ENCODE data around the gene PCNP. TPM values are rescaled to one million over a fixed set of nuclear protein-coding genes. Genes with fewer than 3 reads are reported as not detected.

PCNP gene
- total and polyA plus RNA-seq, 9 of the 15 experiments (the other 6 are each of a cell fraction or from before 2014, with no cell fraction given), result 54.3 to 170 (median 150) TPM

DNA sequence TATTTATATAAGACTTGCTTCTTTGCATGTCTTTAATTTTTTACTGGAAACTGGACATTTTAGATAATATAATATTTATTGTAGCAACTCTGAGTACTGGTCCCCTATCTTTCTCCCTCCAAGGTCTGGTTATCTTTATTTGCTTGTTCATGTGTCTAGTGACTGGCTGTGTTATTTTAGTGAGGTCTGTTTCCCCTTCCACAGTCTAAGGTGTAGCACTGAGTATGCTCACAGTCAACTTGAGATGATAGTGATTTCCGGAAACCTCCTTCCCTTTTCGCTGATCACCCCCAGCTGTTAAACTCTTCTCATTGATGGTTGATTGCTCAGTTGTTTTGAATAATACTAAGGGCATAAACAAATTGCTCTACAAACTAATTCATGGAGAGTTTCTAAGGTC lies 37.0 kb downstream of the PCNP start (continued):
- TF ChIP-seq, protein P1, sequence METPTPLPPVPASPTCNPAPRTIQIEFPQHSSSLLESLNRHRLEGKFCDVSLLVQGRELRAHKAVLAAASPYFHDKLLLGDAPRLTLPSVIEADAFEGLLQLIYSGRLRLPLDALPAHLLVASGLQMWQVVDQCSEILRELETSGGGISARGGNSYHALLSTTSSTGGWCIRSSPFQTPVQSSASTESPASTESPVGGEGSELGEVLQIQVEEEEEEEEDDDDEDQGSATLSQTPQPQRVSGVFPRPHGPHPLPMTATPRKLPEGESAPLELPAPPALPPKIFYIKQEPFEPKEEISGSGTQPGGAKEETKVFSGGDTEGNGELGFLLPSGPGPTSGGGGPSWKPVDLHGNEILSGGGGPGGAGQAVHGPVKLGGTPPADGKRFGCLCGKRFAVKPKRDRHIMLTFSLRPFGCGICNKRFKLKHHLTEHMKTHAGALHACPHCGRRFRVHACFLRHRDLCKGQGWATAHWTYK (CRISPR knock-in tag; IDR thresholded peaks at IDR 0.05), result no peak
- TF ChIP-seq CLOCK (CRISPR knock-in tag; IDR thresholded peaks at IDR 0.05; ENCODE audit: borderline replicate concordance), result no peak
- TF ChIP-seq, protein P2, sequence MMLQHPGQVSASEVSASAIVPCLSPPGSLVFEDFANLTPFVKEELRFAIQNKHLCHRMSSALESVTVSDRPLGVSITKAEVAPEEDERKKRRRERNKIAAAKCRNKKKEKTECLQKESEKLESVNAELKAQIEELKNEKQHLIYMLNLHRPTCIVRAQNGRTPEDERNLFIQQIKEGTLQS (IDR thresholded peaks at IDR 0.05), result no peak
- TF ChIP-seq, protein P2 (CRISPR knock-in tag; conservative IDR thresholded peaks at IDR 0.05), result no peak
- no peak for TF ChIP-seq MEIS2 (IDR thresholded peaks at IDR 0.05; ENCODE audit: partially characterized antibody)
- no peak for TF ChIP-seq ZNF280B (CRISPR knock-in tag; IDR thresholded peaks at IDR 0.05)
- TF ChIP-seq MXD1 (CRISPR knock-in tag; IDR thresholded peaks at IDR 0.05; ENCODE audit: borderline replicate concordance, poor library complexity, severe bottlenecking), result no peak
- TF ChIP-seq U2AF2 (optimal IDR thresholded peaks at IDR 0.05; ENCODE audit: low read depth, low read length), result no peak
- no peak for TF ChIP-seq SMAD4 (CRISPR knock-in tag; conservative IDR thresholded peaks at IDR 0.05)
- no peak for TF ChIP-seq MEF2A (IDR thresholded peaks at IDR 0.05; ENCODE audit: control insufficient read depth, low read depth, low read length)
- TF ChIP-seq, protein P3, sequence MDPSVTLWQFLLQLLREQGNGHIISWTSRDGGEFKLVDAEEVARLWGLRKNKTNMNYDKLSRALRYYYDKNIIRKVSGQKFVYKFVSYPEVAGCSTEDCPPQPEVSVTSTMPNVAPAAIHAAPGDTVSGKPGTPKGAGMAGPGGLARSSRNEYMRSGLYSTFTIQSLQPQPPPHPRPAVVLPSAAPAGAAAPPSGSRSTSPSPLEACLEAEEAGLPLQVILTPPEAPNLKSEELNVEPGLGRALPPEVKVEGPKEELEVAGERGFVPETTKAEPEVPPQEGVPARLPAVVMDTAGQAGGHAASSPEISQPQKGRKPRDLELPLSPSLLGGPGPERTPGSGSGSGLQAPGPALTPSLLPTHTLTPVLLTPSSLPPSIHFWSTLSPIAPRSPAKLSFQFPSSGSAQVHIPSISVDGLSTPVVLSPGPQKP (CRISPR knock-in tag; IDR thresholded peaks at IDR 0.05), result no peak
- TF ChIP-seq HLTF (IDR thresholded peaks at IDR 0.05), result no peak
- TF ChIP-seq STAG1 (CRISPR knock-in tag; IDR thresholded peaks at IDR 0.05; ENCODE audit: borderline replicate concordance), result no peak
- no peak for TF ChIP-seq ZNF41 (CRISPR knock-in tag; conservative IDR thresholded peaks at IDR 0.05)
- TF ChIP-seq MAX (CRISPR knock-in tag; IDR thresholded peaks at IDR 0.05), result no peak
- peak; percentile 81 for TF ChIP-seq CBFA2T3 (IDR thresholded peaks at IDR 0.05)
- TF ChIP-seq CEBPG (CRISPR knock-in tag; IDR thresholded peaks at IDR 0.05), result no peak
- TF ChIP-seq CEBPG (tag; conservative IDR thresholded peaks at IDR 0.05 in 1 of 2, IDR thresholded peaks at IDR 0.05 in 1 of 2), result no peak
- TF ChIP-seq SLC30A9 (CRISPR knock-in tag; IDR thresholded peaks at IDR 0.05), result no peak
- TF ChIP-seq ZKSCAN1 (IDR thresholded peaks at IDR 0.05; ENCODE audit: low read depth, low read length), result peak; percentile 72; the same call in 1 of the 2 replicates
- TF ChIP-seq FOXK2 (conservative IDR thresholded peaks at IDR 0.05 in 1 of 2, IDR thresholded peaks at IDR 0.05 in 1 of 2; ENCODE audit: low read depth in 2 of 2), result no peak; a peak in 1 of 4 replicates

All from K562 (cell line).